Left forelimb (tissue), 1 donor: ENCODE data around the gene SLC6A7.
"Not testable (repeated sequence)": the region's sequence is repeated elsewhere in the genome, so short reads cannot be mapped to it uniquely, and the experiment has no call there.

ENCODE experiments used
- DNase-seq: peaks from one replicate; pipeline ENCODE4 v3.0.0-alpha.2; 2018; ENCODE audit warnings: low spot score

Gene SLC6A7

DNA sequence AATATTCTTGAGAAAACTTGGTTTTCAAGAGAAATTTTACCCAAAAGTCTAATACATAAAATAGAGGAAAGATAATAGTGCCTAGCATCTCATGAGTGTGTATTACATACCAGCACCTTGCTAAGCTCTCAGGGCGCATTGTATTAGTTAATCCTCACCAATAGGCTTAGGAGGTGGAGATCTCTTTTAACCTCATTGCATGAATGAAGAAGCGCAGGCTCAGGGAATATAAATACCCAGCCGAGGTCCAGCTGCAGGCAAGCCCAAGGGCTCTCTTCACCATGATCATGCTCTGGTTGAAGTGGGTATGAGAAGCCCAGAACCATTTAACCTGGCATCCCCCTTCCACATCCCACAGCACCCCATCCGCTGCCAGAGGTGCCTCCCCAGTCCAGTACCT is 53.7 kb downstream of the SLC6A7 start:
- DNase-seq = no peak

DNA sequence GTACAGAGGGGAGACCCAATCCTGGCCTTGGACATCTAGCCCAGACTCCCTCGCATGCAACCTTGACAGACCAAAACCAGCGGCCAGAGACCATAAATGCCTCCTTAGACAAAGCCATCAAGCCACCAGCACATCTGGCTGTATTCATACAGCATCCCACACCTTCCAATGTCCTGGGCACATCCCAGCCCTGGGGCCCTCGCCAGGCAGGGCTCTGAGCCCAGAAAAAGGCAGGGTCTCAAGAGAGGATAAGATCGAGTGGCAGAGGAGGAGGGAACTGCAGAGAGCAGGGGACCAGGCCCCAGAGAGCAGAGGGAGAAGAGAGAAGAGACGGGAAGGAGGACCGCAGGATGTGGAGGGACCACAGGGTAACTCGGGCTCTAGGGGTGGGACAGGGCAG is 54.3 kb downstream of the SLC6A7 start:
- no peak for DNase-seq

DNA sequence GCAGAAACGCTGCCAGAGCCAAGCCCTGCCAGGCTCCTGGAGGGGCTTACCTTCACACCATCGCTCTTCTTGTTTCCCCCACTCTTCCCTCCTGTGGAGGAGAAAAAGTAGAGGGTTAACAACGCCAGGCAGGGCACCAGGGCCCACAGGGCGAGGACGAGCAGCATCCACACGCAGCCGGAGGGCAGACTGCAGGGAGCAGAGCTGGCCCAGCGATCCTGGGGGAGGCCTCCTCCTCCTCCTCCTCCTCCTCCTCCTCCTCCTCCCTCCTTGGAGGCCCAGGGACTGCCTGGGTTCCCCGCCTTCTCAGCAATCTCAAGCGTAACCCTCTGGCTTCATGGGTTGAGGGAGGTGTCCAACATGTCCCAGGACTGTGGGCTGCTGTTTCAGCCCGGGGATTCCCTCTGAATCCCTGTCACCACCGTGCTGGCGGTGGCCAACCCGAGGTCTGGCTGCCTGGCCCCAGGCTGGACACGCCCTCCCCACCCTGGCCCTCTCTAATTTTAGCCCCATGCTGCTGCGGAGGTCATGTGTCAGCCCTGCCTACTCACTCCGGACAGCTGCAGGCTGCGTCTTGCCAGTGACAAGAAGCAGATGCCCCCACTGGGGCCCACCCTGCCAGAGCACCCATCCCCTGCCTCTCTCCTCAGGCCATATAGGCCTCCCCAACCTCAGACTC is 55.4 kb downstream of the SLC6A7 start:
- no peak for DNase-seq

DNA sequence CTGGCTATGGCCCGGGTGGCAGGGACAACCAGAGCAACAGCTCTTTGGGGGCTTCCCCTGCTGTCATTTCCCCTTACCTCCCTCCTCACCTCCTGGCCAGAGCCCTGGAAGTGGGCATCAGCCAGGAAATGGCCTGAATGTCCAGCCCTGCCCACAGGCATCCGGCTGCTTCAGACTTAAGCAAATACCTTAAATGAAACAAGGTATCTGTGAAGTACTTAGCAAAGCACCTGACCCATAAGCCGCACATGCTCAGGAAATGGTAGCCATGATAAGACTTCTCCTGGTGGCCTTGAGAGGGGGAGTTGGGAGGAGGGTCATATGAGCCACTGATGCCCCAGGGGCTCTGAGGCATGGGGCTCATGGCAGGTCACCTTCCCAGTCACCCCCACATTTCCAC is 55.9 kb downstream of the SLC6A7 start:
- no peak for DNase-seq

DNA sequence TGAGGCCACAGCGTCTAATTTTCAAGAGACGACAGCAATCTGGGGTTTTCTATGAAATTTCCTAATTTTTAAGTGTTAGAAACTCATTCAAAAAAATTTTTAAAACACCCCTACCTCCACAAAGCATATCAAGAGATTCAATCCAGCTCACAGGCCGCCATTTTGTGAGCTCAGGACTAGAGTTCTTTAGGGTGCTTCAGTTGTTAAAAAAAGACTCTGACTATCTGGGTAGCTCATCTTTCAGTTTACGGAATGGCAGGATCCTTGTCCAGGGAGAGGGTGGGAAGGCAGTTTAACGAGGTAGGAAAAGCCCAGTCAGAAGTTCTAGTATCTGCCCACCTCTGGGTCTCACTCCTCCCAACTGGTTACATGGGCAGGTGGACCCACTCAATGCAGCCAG is 56.6 kb downstream of the SLC6A7 start:
- no peak for DNase-seq

DNA sequence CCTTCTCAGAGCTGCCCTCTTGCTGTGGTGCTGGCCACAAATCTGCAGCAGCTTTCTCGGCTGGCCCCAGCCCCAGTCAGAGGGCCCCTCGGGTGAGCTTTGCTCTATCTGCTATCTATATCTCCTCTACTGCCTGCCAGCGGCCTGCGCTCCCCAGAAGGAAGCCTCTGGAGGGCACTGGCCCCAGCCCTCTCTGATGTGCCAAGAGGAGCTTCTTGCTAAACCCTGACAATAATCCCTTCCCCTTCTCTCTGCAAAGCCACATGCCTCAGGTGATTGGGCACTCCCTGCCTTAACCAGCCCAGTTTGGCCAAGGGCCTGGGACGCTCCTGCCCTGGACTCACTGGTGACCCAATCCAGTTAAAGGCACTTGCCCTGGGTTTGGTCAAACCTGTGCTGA is 57.0 kb downstream of the SLC6A7 start:
- DNase-seq = no peak

DNA sequence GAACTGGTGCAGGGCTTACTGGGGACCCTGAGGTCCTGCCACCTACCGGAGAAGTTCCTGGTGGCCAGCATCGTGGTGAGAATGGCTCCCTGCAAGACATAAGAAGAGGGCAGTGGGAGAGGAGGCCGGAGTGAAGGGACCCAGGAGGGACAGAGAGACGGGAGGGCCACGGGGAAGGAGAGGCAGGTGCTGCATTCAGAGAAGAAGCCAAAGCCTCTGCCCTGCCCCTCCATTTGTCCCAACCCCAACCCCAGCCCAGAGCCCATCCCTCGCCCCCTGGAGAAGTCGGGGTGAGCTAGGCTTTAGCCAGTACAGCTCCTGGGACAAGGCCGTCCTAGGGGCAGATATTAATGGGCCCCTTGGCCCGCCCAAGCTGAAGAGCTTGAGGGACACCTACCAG is 57.9 kb downstream of the SLC6A7 start:
- DNase-seq = no peak

DNA sequence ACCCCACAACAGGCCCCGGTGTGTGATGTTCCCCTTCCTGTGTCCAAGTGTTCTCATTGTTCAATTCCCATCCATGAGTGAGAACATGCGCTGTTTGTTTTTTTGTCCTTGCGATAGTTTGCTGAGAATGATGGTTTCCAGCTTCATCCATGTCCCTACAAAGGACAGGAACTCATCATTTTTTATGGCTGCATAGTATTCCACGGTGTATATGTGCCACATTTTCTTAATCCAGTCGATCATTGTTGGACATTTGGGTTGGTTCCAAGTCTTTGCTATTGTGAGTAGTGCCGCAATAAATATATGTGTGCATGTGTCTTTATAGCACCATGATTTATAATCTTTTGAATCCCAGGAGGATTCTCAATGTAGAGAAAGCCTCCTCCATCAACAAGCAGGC is 58.6 kb downstream of the SLC6A7 start:
- not testable (repeated sequence) for DNase-seq

DNA sequence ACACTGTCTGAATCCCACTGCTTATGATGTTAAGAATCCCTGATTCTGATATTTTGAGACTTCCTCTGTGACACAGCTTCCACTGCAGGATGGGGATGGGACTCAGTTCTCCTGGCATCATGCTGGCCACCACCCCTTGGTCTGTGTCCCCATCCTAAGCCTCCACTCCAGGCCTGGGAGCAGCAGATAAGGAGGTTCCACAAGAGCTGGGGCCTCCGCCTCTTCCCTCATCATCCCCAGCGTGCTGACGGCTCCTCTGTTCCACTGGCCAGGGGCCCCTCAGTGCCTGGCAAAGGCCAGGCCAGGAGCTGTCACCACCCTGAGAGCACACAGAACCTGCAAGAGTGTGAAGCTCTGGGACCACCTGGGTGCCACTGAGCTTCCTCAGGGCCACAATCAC is 59.1 kb downstream of the SLC6A7 start:
- no peak for DNase-seq

DNA sequence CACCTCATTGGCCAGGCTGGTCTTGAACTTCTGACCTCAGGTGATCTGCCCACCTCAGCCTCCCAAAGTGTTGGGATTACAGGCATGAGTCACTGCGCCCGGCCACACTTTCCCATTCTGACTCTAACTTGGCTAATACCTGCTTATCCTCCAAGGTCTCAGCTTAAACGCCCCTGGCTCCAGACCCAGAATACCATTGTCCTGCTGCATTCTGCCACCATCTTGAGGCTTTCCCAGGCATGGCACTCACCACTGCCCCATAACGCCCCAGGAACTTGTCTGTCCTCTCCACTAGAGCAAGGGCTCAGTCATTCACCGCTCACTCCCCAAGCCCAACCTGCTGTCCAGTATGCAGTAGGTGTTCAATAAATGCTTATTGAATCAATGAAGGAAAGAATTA is 59.9 kb downstream of the SLC6A7 start:
- no peak for DNase-seq

DNA sequence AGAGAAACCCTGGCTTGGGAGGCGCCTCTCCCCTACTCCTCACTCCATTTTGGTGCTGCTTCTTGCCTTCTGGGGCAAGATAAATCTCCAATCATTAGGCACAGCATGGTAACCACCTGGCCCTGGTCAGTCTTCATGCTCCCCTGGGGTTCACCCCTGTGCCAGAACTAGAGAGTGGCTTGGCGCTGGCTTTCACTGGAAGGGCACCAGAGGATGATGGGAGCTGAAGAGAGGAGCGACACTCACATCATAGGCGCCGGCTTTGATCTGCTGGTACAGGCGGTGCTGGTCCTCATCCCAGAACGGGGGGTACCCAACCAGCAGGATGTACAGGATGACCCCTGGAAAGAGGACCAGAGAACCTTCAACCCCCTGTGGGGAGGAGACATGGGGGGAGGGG is 61.6 kb downstream of the SLC6A7 start:
- no peak for DNase-seq

DNA sequence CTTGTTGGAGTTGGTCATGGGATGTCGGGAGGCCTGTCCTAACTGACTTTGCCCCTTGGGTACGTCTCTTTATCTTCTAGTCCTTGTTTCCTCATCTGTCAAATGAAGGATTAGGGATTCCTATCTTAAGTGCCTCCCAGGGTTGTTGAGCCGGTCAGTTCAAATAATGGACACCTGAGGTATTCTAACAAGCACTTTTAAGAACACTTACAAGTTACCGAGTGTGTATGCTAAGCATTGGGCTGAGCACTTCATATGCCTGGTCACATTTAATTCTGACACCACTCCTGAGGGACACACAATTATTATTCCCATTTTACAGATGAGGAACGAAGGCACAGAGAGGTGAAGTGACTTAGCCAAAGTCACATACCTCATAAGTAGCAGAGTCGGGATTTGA is 62.6 kb downstream of the SLC6A7 start:
- no peak for DNase-seq

DNA sequence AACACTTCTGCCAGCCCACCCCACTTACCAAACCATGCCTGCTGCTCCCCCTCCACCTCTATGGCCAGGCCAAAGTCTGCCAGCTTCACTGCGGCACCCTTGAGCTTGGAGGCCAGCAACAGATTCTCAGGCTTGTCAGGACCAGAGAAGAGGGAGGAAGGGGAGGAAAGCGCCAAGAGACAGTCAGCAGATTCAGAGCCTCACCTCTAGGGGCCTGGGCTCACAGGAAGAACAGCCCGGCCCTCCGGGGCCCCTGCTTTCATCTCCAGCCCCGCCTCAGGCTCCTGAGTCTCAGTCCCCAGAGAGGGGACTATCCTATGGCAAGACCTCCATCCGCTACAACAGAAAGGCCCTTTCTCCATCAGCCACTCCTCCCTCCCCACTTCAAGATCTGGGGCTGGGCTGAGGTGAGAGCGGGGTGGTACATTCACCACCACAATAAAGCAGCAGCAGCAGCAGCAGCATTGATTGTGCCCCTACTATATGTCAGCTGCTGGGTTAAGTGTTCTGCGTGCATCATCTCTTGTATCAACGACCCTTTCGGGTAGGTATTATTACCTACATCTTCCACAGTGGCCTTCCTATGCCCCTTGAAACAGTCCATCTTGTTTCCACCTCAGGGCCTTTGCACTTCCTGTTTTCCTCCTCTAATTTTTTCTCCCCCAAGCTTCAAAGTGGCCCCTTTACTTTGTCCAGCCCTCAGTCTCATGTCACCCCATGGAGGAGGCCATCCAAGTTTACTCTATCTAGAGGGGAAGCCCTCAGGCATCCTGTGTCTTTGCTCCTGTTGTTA is 63.8 kb downstream of the SLC6A7 start:
- no peak for DNase-seq

DNA sequence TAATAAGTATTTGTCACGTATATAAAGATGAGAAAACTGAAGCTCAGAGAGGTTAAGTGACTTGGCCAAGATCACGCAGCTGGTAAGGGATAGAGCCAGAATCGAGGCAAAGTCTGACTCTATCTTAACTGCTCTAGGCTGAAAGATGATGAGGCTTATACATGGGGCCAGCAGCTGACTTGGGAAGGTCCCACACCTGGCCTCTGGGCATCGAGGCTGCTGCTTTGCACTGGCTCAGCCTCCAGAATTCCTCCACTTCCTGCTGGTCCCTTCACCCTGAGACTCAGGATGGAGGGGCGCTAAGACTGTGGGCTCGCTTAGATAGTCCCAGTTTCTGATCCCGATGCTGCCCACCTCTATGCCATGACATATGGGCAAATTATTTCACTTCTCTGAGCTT is 64.5 kb downstream of the SLC6A7 start:
- DNase-seq = no peak

DNA sequence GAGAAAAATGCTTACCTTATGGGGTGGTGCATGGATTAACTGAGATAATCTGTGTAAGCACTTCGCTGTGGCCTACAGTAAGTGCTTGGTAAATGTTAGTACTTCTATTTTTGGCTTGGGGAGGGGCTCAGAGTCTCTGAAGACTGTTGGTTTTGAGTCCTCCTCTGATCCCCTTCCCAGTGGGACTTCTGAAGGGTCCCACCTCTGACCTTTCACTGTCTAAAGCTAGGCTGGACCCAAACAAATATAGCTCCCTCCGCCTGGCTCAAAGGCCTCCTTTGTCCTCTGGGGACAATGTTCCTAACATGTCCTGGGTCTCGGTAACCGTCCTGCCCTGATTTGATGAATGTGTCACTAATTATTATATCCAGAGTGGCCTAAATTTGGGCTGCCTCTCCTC is 64.9 kb downstream of the SLC6A7 start:
- no peak for DNase-seq

DNA sequence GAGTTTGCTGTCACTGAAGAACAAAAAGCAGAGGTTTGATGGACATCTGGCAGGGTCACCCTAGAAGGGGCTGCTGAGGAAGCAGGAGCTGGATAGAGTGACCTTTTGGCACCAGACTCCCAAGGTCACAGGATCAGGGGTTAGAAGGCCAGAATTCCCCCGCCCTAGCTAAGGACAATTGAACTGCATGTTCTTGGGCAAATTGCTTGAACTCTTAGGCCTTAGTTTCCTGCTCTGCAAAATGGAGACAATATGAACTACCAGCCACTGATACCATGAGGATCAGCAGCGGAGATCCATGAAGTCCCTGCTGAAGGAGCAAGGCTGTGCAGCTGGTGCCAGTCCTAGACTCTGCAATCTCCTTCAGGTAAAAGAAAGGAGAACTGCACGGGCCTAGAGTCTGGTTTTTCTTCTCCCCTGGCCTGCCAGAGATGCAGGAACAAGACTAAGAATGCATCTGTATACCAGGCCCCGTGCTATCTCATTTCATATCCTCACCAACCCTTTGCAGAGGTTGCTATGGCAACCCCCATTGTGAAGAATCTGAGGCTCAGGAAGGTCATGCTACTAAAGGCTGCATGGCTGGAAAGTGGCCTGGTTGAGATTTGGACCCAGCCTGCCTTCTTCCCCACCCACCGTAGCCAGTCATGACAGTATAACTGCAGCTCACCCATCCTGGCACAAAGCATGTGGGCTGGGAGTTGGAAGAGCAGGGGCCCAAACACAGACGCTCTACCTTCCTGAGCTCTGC is 66.0 kb downstream of the SLC6A7 start:
- DNase-seq = no peak

DNA sequence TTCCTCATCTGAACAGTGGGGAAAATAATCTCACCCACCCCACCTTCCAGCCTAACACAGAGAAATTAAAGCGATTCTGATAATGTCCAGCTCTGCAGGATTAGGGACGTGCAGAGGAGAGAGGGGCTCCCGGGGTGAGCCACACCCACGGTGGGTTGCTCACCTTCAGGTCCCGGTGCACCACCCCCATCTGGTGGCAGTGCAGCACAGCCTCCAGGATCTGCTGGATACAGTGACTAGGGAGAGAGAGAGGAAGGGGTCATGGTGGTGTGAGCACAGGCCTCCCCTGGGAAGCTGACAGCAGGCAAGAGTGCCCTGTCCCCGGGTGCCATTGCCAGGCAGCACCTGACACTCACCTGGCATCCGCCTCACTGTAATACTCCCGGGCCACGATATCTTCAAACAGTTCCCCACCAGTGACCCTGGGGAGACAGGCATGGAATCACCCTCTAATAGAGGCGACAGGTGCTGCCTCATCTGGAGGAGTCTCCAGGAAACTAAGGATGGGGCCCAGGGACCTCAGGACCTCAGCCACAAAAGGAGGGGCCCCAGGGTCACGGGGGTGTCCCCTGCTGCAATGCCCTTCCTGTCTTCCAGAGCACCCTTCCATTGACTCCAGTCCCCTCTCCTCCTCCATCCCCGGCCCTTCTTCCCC is 66.7 kb downstream of the SLC6A7 start:
- no peak for DNase-seq

DNA sequence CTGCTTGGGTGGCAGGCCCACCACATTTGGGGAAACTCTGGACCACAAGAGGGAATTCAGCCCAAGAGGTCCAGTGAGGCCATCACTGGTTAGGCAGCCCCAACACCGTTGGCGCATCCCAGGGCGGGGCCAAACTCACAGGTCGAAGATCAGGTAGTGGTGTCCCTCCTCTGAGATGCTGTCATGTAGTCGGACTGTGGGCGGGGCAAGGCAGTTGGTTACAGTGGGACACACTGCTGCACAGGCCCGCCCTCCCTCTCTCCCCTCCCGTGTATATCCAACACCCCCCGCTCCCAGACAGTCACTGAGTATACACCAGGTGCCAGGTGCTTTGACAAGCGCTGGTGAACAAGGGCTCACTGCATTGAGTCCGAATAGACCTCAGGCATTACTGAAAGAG is 67.6 kb downstream of the SLC6A7 start:
- DNase-seq = no peak

DNA sequence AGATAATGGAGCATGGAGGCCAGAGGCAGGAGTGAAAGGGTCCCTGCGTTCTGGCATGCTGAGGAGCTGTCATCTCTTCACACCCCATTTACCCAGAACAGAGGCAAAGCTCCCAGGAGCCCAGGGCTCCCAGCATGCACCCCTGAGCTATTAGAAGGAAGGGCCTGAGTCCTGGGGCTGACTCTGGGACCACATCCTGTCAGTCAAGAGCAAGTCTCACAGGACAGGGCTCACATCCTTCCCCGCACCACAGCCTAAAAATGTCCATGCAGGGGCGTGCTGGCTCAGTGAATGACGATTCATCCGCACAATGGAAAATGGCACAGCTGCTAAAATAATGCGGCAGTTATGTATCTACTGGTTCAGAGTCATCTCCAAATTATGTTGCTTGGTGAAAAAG is 68.3 kb downstream of the SLC6A7 start:
- no peak for DNase-seq
